Subcutaneous adipose tissue (tissue), 4 donors: ENCODE data around the gene TIMM29. TPM values are rescaled to one million over a fixed set of nuclear protein-coding genes. Genes with fewer than 3 reads are reported as not detected.

Experiments
- CTCF ChIP-seq: fragments of 450-650 bp; IDR thresholded peaks from one replicate; pipeline ENCODE4 v1.5.1; 2016; ENCODE audit warnings: low read depth, mild to moderate bottlenecking, control low read depth, antibody characterized with exemption, moderate library complexity
- total RNA-seq, 4 donors: library from RNA; depleted of rRNA; stranded (reverse); fragments of >200 nt; gene quantifications; one replicate each; pipeline ENCODE4 v1.1.0, GENCODE V29; 2016

Gene TIMM29
- total RNA-seq, 4 donors from 2014 or later = 14.4 to 35.6 (median 20.9) TPM

DNA sequence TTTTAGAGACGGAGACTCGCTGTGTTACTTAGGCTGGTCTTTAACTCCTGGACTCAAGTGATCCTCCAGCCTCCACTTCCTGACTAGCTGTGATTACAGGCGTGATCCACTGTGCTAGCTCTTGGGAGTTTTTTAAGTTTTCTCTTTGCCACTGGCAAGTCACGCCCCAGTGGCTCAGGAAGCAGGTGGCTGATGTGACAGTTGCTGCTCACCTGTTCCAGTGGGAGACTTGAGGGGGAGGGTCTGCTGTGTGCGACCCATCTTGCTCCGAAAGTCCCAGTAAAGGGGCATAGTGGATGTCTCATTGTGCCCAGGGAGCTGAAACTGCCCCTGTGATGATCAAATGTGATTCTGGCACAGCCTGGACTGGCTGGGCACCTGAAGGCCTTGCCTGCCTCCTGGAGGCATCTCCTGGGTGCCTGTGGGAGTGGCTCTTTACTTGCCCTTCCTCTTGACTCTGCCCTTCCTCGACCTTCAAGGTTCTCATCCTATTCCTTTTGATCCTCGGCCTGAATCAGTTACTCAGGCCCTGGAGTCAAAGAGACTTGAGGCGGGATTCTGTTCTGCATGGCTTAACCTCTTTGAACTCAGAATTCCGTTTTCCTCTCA lies 40.0 kb downstream of the TIMM29 start:
- no peak for TF ChIP-seq CTCF

GRCh38 chr19:10971107-10971726 lies 42.6 kb downstream of the TIMM29 start:
- no peak for TF ChIP-seq CTCF

GRCh38 chr19:10975374-10976130 lies 46.9 kb downstream of the TIMM29 start:
- TF ChIP-seq CTCF = no peak

- no peak for TF ChIP-seq CTCF
Observed at GRCh38 chr19:10976131-10976892, 47.7 kb downstream of the TIMM29 start.

DNA sequence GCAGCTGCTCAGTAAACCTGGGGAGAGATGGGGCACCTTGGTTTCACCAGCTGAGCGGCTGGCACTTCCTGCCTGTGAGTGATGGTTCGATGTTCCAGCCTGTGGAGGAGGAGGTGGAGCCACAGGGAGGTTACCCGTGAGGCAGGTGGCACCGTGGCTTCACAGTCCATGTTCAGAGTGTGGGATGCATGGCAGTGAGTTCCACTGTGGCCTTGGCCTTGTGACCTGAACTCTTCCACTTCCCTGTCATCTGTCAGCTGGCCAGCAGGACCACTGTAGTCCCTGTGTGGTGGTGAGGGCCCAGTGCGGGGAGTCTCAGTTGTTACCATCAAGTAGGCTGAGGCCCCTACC lies 49.1 kb downstream of the TIMM29 start:
- no peak for TF ChIP-seq CTCF

Other genes starting within 250 kb of the TIMM29 start
- gene QTRT1, start 227.4 kb upstream of the TIMM29 start, total RNA-seq = 10 to 100 TPM; 13.7 to 30.5 (median 28.8) TPM
- 100 to 1,000 TPM in 1 of 4 donors, 10 to 100 TPM in 3; 63.9 to 140 (median 91.5) TPM for gene DNM2, start 210.7 kb upstream of the TIMM29 start, total RNA-seq
- 10 to 100 TPM; 10.3 to 53.1 (median 34.4) TPM for gene TMED1, start 92.6 kb upstream of the TIMM29 start, total RNA-seq
- gene C19orf38, start 80.4 kb upstream of the TIMM29 start, total RNA-seq = 10 to 100 TPM in 1 of 4 donors, 1 to 10 TPM in 1, under 1 TPM in 1, not detected in 1; 0.98 to 16.7 (median 5.1) TPM
- gene CARM1, start 57.3 kb upstream of the TIMM29 start, total RNA-seq = 10 to 100 TPM; 16.7 to 19.6 (median 18.4) TPM
- gene YIPF2, start 172 bp upstream of the TIMM29 start, total RNA-seq = 10 to 100 TPM; 25.9 to 44.6 (median 35.6) TPM
- 10 to 100 TPM; 29.7 to 57.5 (median 39.1) TPM for gene SMARCA4, start 32.2 kb downstream of the TIMM29 start, total RNA-seq
- gene LDLR, start 160.7 kb downstream of the TIMM29 start, total RNA-seq = 10 to 100 TPM; 11.0 to 31.1 (median 23.3) TPM
- gene SPC24, start 227.0 kb downstream of the TIMM29 start, total RNA-seq = 1 to 10 TPM; 1.3 to 5.1 (median 4.2) TPM